OCI-LY7 (cell line): ENCODE data around the gene SYT14.

Source experiments
- EZH2phosphoT487 ChIP-seq: fragments of 200-600 bp; sonication (generic); IDR thresholded peaks from 2 replicates; pipeline ENCODE4 v1.6.1; 2018; ENCODE audit warnings: low read depth, borderline replicate concordance, mild to moderate bottlenecking, mixed run types, antibody characterized with exemption, low read length, moderate library complexity, mixed read lengths
- TF ChIP-seq, protein P1 (sequence below): fragments of 200-600 bp; sonication (generic); conservative IDR thresholded peaks from 2 replicates; pipeline ENCODE4 v1.5.1; 2014; ENCODE audit warnings: mild to moderate bottlenecking, antibody characterized with exemption, low read length, moderate library complexity, mixed read lengths

DNA sequence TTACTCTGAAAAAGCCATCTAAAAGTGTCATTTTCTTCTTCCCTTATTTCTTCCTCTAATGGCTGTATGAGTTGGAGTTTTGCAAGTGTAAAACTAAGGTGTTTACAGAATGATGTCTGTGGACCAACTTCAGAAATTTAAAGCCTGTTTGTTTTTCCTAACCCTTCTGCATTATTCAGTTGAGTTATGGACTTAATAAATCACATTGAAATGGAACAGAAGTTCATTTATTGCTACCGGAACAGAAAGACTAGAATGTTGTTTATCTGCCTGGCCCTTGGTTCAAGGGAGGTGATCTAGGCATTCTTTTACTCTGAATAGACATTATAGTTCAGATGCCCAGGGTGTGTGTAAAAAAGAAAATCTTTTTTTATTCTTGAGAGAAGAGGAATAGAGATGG is 24.8 kb downstream of the SYT14 start:
- TF ChIP-seq, protein P1, sequence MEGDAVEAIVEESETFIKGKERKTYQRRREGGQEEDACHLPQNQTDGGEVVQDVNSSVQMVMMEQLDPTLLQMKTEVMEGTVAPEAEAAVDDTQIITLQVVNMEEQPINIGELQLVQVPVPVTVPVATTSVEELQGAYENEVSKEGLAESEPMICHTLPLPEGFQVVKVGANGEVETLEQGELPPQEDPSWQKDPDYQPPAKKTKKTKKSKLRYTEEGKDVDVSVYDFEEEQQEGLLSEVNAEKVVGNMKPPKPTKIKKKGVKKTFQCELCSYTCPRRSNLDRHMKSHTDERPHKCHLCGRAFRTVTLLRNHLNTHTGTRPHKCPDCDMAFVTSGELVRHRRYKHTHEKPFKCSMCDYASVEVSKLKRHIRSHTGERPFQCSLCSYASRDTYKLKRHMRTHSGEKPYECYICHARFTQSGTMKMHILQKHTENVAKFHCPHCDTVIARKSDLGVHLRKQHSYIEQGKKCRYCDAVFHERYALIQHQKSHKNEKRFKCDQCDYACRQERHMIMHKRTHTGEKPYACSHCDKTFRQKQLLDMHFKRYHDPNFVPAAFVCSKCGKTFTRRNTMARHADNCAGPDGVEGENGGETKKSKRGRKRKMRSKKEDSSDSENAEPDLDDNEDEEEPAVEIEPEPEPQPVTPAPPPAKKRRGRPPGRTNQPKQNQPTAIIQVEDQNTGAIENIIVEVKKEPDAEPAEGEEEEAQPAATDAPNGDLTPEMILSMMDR, result no peak
- no peak for TF ChIP-seq EZH2phosphoT487
